Body of pancreas (tissue), 4 donors: Measurements from ENCODE around the gene ARRB1.

Experiments
- POLR2A ChIP-seq, 3 donors: fragments of 450-650 bp; IDR thresholded peaks; one replicate each; pipeline ENCODE4 v1.6.1; 2016; ENCODE audit warnings: antibody characterized with exemption in 3 of 3, mild to moderate bottlenecking in 2 of 3
- TF ChIP-seq, protein P1 (sequence below), 7 experiments: fragments of 450-650 bp in 4 of 7; fragments of 200-600 bp in 3 of 7; sonication (generic) in 3 of 7; IDR thresholded peaks; one replicate each; pipeline ENCODE4 v1.5.1; 2016 to 2019; ENCODE audit warnings: antibody characterized with exemption in 7 of 7

DNA sequence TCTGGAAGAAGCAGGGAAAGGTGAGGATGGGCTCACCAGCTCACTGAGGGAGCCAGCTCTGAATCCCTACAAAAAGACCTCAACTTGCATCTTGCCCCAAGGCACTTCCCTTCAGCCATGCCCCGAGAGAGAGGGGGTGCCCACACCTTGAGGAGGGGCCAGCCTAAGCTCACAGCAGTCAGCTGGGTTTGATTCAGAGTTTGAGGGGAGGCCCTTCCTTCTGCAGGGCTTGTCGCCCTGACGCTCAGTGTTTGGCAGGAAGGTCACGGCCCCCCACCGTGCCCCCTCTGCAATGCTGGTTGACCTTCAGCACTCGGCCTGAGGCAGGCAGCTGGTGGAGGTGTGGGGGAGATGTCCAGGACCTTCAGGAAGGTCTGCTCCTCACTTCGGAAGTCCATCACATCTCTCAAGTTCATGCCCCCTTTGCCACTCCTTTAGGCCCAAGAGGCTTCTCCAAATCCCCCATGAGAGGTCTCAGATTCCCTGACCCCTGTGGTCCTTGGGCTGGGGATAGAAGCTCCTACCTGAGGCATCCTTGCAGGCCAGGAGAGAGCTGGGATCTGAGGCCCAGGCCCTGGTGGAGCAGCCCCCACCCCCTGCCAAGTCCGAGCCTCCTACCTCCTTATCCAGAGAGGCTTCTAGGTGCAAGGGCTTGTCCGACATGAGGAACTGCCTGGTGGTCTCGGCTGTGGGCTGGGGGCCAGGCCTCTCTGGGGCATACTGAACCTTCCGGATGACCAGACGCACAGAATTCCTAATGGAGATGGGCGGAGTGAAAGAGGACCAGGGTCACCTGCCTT lies 73.3 kb downstream of the ARRB1 start:
- TF ChIP-seq POLR2A (IDR thresholded peaks at IDR 0.05): no peak
- TF ChIP-seq, protein P1, sequence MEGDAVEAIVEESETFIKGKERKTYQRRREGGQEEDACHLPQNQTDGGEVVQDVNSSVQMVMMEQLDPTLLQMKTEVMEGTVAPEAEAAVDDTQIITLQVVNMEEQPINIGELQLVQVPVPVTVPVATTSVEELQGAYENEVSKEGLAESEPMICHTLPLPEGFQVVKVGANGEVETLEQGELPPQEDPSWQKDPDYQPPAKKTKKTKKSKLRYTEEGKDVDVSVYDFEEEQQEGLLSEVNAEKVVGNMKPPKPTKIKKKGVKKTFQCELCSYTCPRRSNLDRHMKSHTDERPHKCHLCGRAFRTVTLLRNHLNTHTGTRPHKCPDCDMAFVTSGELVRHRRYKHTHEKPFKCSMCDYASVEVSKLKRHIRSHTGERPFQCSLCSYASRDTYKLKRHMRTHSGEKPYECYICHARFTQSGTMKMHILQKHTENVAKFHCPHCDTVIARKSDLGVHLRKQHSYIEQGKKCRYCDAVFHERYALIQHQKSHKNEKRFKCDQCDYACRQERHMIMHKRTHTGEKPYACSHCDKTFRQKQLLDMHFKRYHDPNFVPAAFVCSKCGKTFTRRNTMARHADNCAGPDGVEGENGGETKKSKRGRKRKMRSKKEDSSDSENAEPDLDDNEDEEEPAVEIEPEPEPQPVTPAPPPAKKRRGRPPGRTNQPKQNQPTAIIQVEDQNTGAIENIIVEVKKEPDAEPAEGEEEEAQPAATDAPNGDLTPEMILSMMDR (IDR thresholded peaks at IDR 0.05): no peak
